Astrocyte of the spinal cord (primary cell): ENCODE data around the gene HOXA9.

Experiments used
- DNase-seq: peaks from one replicate; pipeline ENCODE4 v3.0.0; 2011; ENCODE audit warnings: low read depth, low spot score
- H3K4me3 ChIP-seq: 2 replicates; pipeline ENCODE4 v1.5.1; 2011; ENCODE audit warnings: low read depth, mild to moderate bottlenecking, low read length, moderate library complexity
- CTCF ChIP-seq: IDR thresholded peaks from 2 replicates; pipeline ENCODE4 v1.5.1; 2012; ENCODE audit warnings: low read depth, mild to moderate bottlenecking, low read length, inconsistent platforms
- in situ Hi-C: cut with HindIII; loops from 2 replicates; pipeline ENCODE4 v1.10.0; 2017; ENCODE audit warnings: low sequenced_read_pairs

HOXA9 gene

GRCh38 chr7:27191161-27191731, 25.9 kb upstream of the HOXA9 start:
- no peak for TF ChIP-seq CTCF
- in situ Hi-C loops, result no loop called here
- no peak for DNase-seq
- no peak overlapping the region for H3K4me3 ChIP-seq

- in situ Hi-C loops, result no loop called here
- no peak overlapping the region for H3K4me3 ChIP-seq
- TF ChIP-seq CTCF, result no peak
- no peak for DNase-seq
Measured at GRCh38 chr7:27189997-27190748, 24.8 kb upstream of the HOXA9 start.

GRCh38 chr7:27189295-27189996, 24.1 kb upstream of the HOXA9 start:
- H3K4me3 ChIP-seq, result no peak overlapping the region
- TF ChIP-seq CTCF, result no peak
- DNase-seq, result no peak
- in situ Hi-C loops, result no loop called here

GRCh38 chr7:27188386-27189294, 23.3 kb upstream of the HOXA9 start:
- TF ChIP-seq CTCF, result no peak
- H3K4me3 ChIP-seq, result no peak overlapping the region
- in situ Hi-C loops, result no loop called here
- no peak for DNase-seq

- no peak for DNase-seq
- no peak overlapping the region for H3K4me3 ChIP-seq
- in situ Hi-C loops, result no loop called here
- TF ChIP-seq CTCF, result no peak
Measured at GRCh38 chr7:27187475-27188385, 22.4 kb upstream of the HOXA9 start.
